HepG2 (cell line): ENCODE measurements around the gene AJUBA.

ENCODE experiments used
- MEIS2 ChIP-seq: sonication (generic); formaldehyde crosslinking; IDR thresholded peaks from 2 replicates; pipeline ENCODE4 v1.9.0; 2021; ENCODE audit warnings: mild to moderate bottlenecking, missing genetic modification reagents
- ZNF30 ChIP-seq: sonication (generic); formaldehyde crosslinking; IDR thresholded peaks from 2 replicates; pipeline ENCODE4 v1.5.0; 2020; ENCODE audit warnings: mild to moderate bottlenecking, missing genetic modification reagents
- TF ChIP-seq, protein P1 (sequence below): sonication (generic); formaldehyde crosslinking; IDR thresholded peaks from 2 replicates; pipeline ENCODE4 v1.5.0; 2020; ENCODE audit warnings: mild to moderate bottlenecking, missing genetic modification reagents, moderate library complexity

DNA sequence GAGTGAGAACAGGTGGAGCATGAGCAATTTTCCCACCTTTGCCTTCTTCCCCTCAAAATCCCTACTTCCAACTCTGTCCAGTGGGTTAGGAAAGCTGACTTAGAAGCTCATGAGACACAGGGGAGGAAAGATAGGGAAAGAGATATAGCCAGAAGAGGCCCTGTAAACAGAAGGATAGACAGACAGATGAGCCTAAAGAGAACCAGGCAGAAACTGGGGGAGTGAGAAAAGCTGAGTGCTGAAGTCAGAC, 5.0 kb downstream of the AJUBA start:
- no peak for TF ChIP-seq MEIS2
- TF ChIP-seq, protein P1, sequence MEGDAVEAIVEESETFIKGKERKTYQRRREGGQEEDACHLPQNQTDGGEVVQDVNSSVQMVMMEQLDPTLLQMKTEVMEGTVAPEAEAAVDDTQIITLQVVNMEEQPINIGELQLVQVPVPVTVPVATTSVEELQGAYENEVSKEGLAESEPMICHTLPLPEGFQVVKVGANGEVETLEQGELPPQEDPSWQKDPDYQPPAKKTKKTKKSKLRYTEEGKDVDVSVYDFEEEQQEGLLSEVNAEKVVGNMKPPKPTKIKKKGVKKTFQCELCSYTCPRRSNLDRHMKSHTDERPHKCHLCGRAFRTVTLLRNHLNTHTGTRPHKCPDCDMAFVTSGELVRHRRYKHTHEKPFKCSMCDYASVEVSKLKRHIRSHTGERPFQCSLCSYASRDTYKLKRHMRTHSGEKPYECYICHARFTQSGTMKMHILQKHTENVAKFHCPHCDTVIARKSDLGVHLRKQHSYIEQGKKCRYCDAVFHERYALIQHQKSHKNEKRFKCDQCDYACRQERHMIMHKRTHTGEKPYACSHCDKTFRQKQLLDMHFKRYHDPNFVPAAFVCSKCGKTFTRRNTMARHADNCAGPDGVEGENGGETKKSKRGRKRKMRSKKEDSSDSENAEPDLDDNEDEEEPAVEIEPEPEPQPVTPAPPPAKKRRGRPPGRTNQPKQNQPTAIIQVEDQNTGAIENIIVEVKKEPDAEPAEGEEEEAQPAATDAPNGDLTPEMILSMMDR (CRISPR knock-in tag): no peak
- TF ChIP-seq ZNF30 (CRISPR knock-in tag): no peak
